ENCODE measurements around the gene DDX20. TPM values are rescaled to one million over a fixed set of nuclear protein-coding genes. Genes with fewer than 3 reads are reported as not detected.

The DDX20 gene
- total RNA-seq, 1 experiment from 2014 or later = 8.4 TPM

DNA sequence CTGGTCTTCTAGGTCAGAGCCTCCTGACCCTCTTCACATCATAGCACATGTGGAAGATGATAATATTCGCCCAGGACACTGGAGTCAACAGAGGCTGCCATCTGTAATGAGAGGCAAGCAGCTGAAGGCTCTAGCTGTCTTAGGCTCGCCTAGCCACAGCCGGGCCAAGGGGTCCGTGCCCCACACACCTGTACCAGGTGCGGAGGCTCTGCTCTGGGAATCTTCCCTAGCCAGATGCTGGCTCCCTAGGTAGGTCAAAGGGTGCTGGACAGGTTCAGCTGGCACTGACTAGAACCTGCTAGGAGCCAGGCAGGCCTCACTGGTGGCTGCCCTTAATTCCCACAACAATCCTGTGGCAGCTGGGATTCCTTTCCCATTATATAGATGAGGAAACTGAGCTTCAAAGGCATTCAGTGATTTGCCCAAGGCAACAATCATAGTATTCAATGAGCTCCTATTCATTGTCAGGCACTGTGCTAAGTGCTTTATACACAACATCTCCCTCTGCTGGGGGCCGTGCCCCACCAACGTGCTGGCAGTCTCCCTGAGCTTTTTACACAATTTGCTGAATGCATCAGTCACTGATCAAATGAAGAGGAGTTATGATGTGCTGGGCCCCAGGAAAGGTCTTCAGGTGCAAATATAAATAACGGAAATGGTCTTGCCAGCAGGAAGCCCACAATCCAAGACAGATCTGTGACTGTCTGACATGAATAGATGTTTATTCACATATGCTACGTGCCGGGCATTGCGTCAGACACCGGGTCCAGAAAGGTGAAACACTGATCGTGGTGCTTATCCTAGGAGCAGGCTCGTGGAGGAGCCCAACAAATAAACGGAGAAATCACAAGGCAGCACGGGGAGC lies 58.0 kb downstream of the DDX20 start:
- intact Hi-C loops (cut with micrococcal nuclease; ENCODE audit: unreplicated experiment) = no loop called here
- CTCF ChIA-PET = no interaction called here
- POLR2A ChIA-PET (ENCODE audit: unreplicated experiment) = interaction anchor here (0.5 kb wide), 1 partner anchor 889 kb away, joined by 5 read pairs; no protein-coding TSS in a partner anchor

DNA sequence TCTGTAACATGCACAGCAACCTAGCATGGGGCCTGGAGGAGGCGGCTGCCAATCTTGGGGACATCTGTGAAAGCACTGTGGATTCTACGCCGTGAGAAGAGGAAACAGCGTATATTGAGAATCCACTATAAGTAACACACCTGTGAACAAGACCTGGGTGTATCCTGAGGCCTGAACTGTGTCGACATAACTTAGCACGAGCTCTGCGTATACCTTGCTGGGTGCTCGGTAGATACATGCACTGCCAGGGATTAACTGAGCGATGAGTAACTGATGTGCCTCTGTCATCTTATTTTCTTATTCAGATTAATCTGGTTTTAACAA lies 58.6 kb downstream of the DDX20 start:
- Histone ChIP-seq H2AFZ (no peak overlapping the region), H3K4me2 (no peak overlapping the region), H3K9me3 (ENCODE audit: insufficient read depth, low read depth) (no peaks in the 10 kb centered on the region), H3K27ac (no peak overlapping the region), H3K4me1 (replicated peaks; ENCODE audit: insufficient read depth) (no peaks in the 10 kb centered on the region), H3F3A (ENCODE audit: insufficient read depth, low read depth) (no peaks in the 10 kb centered on the region), H4K20me1 (ENCODE audit: insufficient read depth) (0 out of 2 replicates have a peak, but pooled peaks cover 4% of the 10 kb centered on the region), H3K79me2 (ENCODE audit: low read depth) (no peaks in the 10 kb centered on the region), H3K27me3 (ENCODE audit: insufficient read depth, low read depth) (peaks cover 99% of the 10 kb centered on the region), H3K4me3 (no peak overlapping the region), H3K9me2 (ENCODE audit: insufficient read depth) (no peaks in the 10 kb centered on the region), H3K36me3 (ENCODE audit: low read depth) (no peaks in the 10 kb centered on the region)
- no peak for DNase-seq
- BruUV-seq (replicated peaks) = no TSS peak
- CTCF ChIA-PET = interaction anchor here (0.8 kb wide), 1 partner anchor 245 kb away, joined by 3 read pairs; no protein-coding TSS in a partner anchor
- intact Hi-C loops (cut with micrococcal nuclease; ENCODE audit: unreplicated experiment) = no loop called here
- POLR2A ChIA-PET (ENCODE audit: unreplicated experiment) = no interaction called here
- TF ChIP-seq, protein P1, sequence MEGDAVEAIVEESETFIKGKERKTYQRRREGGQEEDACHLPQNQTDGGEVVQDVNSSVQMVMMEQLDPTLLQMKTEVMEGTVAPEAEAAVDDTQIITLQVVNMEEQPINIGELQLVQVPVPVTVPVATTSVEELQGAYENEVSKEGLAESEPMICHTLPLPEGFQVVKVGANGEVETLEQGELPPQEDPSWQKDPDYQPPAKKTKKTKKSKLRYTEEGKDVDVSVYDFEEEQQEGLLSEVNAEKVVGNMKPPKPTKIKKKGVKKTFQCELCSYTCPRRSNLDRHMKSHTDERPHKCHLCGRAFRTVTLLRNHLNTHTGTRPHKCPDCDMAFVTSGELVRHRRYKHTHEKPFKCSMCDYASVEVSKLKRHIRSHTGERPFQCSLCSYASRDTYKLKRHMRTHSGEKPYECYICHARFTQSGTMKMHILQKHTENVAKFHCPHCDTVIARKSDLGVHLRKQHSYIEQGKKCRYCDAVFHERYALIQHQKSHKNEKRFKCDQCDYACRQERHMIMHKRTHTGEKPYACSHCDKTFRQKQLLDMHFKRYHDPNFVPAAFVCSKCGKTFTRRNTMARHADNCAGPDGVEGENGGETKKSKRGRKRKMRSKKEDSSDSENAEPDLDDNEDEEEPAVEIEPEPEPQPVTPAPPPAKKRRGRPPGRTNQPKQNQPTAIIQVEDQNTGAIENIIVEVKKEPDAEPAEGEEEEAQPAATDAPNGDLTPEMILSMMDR (conservative IDR thresholded peaks at IDR 0.05) = no peak
- no peak for TF ChIP-seq EZH2 (IDR thresholded peaks at IDR 0.05; ENCODE audit: low read depth)

More for the DNA sequence above, 58.0 kb downstream of the DDX20 start:
- no peak for TF ChIP-seq EZH2 (IDR thresholded peaks at IDR 0.05; ENCODE audit: low read depth)
- TF ChIP-seq, protein P1 (conservative IDR thresholded peaks at IDR 0.05) = no peak
- BruUV-seq (replicated peaks) = no TSS peak
- Histone ChIP-seq H3K27me3 (ENCODE audit: insufficient read depth, low read depth) (peaks cover 99% of the 10 kb centered on the region), H3K79me2 (ENCODE audit: low read depth) (no peaks in the 10 kb centered on the region), H3K36me3 (ENCODE audit: low read depth) (no peaks in the 10 kb centered on the region), H3K9me2 (ENCODE audit: insufficient read depth) (no peaks in the 10 kb centered on the region), H3K27ac (no peak overlapping the region), H3K4me2 (no peak overlapping the region), H3K9me3 (ENCODE audit: insufficient read depth, low read depth) (no peaks in the 10 kb centered on the region), H3F3A (ENCODE audit: insufficient read depth, low read depth) (no peaks in the 10 kb centered on the region), H4K20me1 (ENCODE audit: insufficient read depth) (0 out of 2 replicates have a peak, but pooled peaks cover 4% of the 10 kb centered on the region), H3K4me1 (replicated peaks; ENCODE audit: insufficient read depth) (no peaks in the 10 kb centered on the region), H3K4me3 (no peak overlapping the region), H2AFZ (no peak overlapping the region)
- no peak for DNase-seq

- no peak overlapping the region for H3K4me3 ChIP-seq
- intact Hi-C loops (cut with micrococcal nuclease; ENCODE audit: unreplicated experiment) = no loop called here
- CTCF ChIA-PET = interaction anchor here (0.8 kb wide), 1 partner anchor 245 kb away, joined by 3 read pairs; no protein-coding TSS in a partner anchor
- no peak overlapping the region for H3K27ac ChIP-seq
- H3K4me2 ChIP-seq = no peak overlapping the region
- no peaks in the 10 kb centered on the region for H3K4me1 ChIP-seq (replicated peaks; ENCODE audit: insufficient read depth)
- H3K36me3 ChIP-seq (ENCODE audit: low read depth) = no peaks in the 10 kb centered on the region
- BruUV-seq (replicated peaks) = no TSS peak
- H3K9me2 ChIP-seq (ENCODE audit: insufficient read depth) = no peaks in the 10 kb centered on the region
- no peak for DNase-seq
- TF ChIP-seq, protein P1 (conservative IDR thresholded peaks at IDR 0.05) = no peak
- no peak for TF ChIP-seq EZH2 (IDR thresholded peaks at IDR 0.05; ENCODE audit: low read depth)
- H3K9me3 ChIP-seq (ENCODE audit: insufficient read depth, low read depth) = no peaks in the 10 kb centered on the region
- no peaks in the 10 kb centered on the region for H3K79me2 ChIP-seq (ENCODE audit: low read depth)
- H4K20me1 ChIP-seq (ENCODE audit: insufficient read depth) = 0 out of 2 replicates have a peak, but pooled peaks cover 4% of the 10 kb centered on the region
- peaks cover 99% of the 10 kb centered on the region for H3K27me3 ChIP-seq (ENCODE audit: insufficient read depth, low read depth)
- no peaks in the 10 kb centered on the region for H3F3A ChIP-seq (ENCODE audit: insufficient read depth, low read depth)
- H2AFZ ChIP-seq = no peak overlapping the region
- POLR2A ChIA-PET (ENCODE audit: unreplicated experiment) = no interaction called here
These were observed 58.9 kb downstream of the DDX20 start for GRCh38 chr1:111814642-111815041.

Other genes with a start within 250 kb of the DDX20 start
- 45.4 and 55.2 TPM in 2 replicates for gene RAP1A, start 136.1 kb upstream of the DDX20 start, total RNA-seq (2021)
- gene INKA2, start 16.5 kb upstream of the DDX20 start, total RNA-seq (2021) = 0.53 and 1.4 TPM in 2 replicates
- gene KCND3, start 233.8 kb downstream of the DDX20 start, total RNA-seq (2021) = not detected in 2 replicates

Measured in PC-9 (cell line).